GM23338 (cell line): ENCODE data around the gene AP3B2. TPM values are rescaled to one million over a fixed set of nuclear protein-coding genes. Genes with fewer than 3 reads are reported as not detected.
A peak's percentile ranks its signal among the peaks of the same experiment; 100 is the strongest.

ENCODE experiments used
- ATAC-seq: fragments of 200-7000 bp; cut with Tn5 transposase; 3 replicates; pipeline ENCODE4 v1.9.1; 2020
- DNase-seq: peaks from one replicate; pipeline ENCODE4 v3.0.0-alpha.2; 2015; ENCODE audit warnings: low spot score
- H2AFZ ChIP-seq: fragments of 200-600 bp; sonication (generic); 2 replicates; pipeline ENCODE4 v1.8.0; 2016; ENCODE audit warnings: antibody characterized with exemption, mild to moderate bottlenecking, moderate library complexity
- H3F3A ChIP-seq: fragments of 200-600 bp; sonication (generic); replicated peaks from 2 replicates; pipeline ENCODE4 v1.8.0; 2017; ENCODE audit warnings: antibody characterized with exemption, mixed run types, low read depth
- H3K27ac ChIP-seq: fragments of 200-600 bp; sonication (generic); 2 replicates; pipeline ENCODE4 v1.6.1; 2016; ENCODE audit warnings: low read depth
- H3K27me3 ChIP-seq: fragments of 200-600 bp; sonication (generic); 2 replicates; pipeline ENCODE4 v1.8.0; 2016; ENCODE audit warnings: mild to moderate bottlenecking, mixed run types, moderate library complexity; ENCODE audit not compliant: insufficient read depth
- H3K36me3 ChIP-seq: fragments of 200-600 bp; sonication (generic); 2 replicates; pipeline ENCODE4 v1.8.0; 2016; ENCODE audit warnings: mild to moderate bottlenecking; ENCODE audit not compliant: insufficient read depth
- H3K4me1 ChIP-seq: fragments of 200-600 bp; sonication (generic); 2 replicates; pipeline ENCODE4 v1.8.0; 2016; ENCODE audit warnings: mild to moderate bottlenecking, moderate library complexity; ENCODE audit not compliant: insufficient read depth
- H3K4me2 ChIP-seq: fragments of 200-600 bp; sonication (generic); 2 replicates; pipeline ENCODE4 v1.7.1; 2017; ENCODE audit warnings: mixed run types
- H3K4me3 ChIP-seq: fragments of 200-600 bp; sonication (generic); 2 replicates; pipeline ENCODE4 v1.6.1; 2016; ENCODE audit warnings: mixed run types
- H3K79me2 ChIP-seq: fragments of 200-600 bp; sonication (generic); replicated peaks from 2 replicates; pipeline ENCODE4 v1.8.0; 2017; ENCODE audit warnings: mild to moderate bottlenecking; ENCODE audit not compliant: insufficient read depth
- H3K9me2 ChIP-seq: fragments of 200-600 bp; sonication (generic); 2 replicates; pipeline ENCODE4 v1.8.0; 2017; ENCODE audit not compliant: insufficient read depth
- H4K20me1 ChIP-seq: fragments of 200-600 bp; sonication (generic); replicated peaks from 2 replicates; pipeline ENCODE4 v1.8.0; 2017; ENCODE audit warnings: mild to moderate bottlenecking; ENCODE audit not compliant: insufficient read depth
- H3K27ac Mint-ChIP-seq: 2 replicates; pipeline ENCODE4 v1.8.0; 2020; ENCODE audit warnings: inconsistent platforms, mild to moderate bottlenecking, moderate library complexity, mixed read lengths
- H3K27me3 Mint-ChIP-seq: 3 replicates; pipeline ENCODE4 v1.8.0; 2022; ENCODE audit warnings: low read depth, mild to moderate bottlenecking, moderate library complexity, mixed read lengths, inconsistent platforms; ENCODE audit not compliant: insufficient read depth, poor library complexity
- H3K36me3 Mint-ChIP-seq: 3 replicates; pipeline ENCODE4 v1.8.0; 2021; ENCODE audit warnings: low read depth, mild to moderate bottlenecking, inconsistent platforms, moderate library complexity, mixed read lengths
- H3K4me1 Mint-ChIP-seq: 3 replicates; pipeline ENCODE4 v1.8.0; 2020; ENCODE audit warnings: mild to moderate bottlenecking, inconsistent platforms, mixed read lengths
- H3K4me3 Mint-ChIP-seq: 3 replicates; pipeline ENCODE4 v1.8.0; 2021; ENCODE audit warnings: moderate library complexity, mild to moderate bottlenecking, inconsistent platforms, mixed read lengths
- H3K9me3 Mint-ChIP-seq: 3 replicates; pipeline ENCODE4 v1.8.0; 2020; ENCODE audit warnings: moderate library complexity, mild to moderate bottlenecking, inconsistent platforms, mixed read lengths
- CREB1 ChIP-seq: fragments of 250-450 bp; sonication (Bioruptor Pico); IDR thresholded peaks from 2 replicates; pipeline ENCODE4 v1.5.0; 2020; ENCODE audit warnings: low read depth, mild to moderate bottlenecking, moderate library complexity
- EZH2 ChIP-seq: fragments of 200-600 bp; sonication (generic); IDR thresholded peaks from one replicate; pipeline ENCODE4 v1.8.0; 2017; ENCODE audit warnings: antibody characterized with exemption, mild to moderate bottlenecking, low read depth; ENCODE audit not compliant: unreplicated experiment
- EZH2phosphoT487 ChIP-seq: fragments of 200-600 bp; sonication (generic); IDR thresholded peaks from one replicate; pipeline ENCODE4 v1.8.1; 2018; ENCODE audit warnings: antibody characterized with exemption; ENCODE audit not compliant: unreplicated experiment
- NANOG ChIP-seq: IDR thresholded peaks from 2 replicates; pipeline ENCODE4 v1.6.1; 2016; ENCODE audit warnings: antibody characterized with exemption, borderline replicate concordance
- STAT1 ChIP-seq: IDR thresholded peaks from one replicate; pipeline ENCODE4 v1.6.1; 2016; ENCODE audit warnings: antibody characterized with exemption; ENCODE audit not compliant: unreplicated experiment
- ZNF114 ChIP-seq: fragments of 250-450 bp; sonication (Bioruptor Pico); IDR thresholded peaks from 2 replicates; pipeline ENCODE4 v1.5.0; 2020; ENCODE audit warnings: mild to moderate bottlenecking, moderate library complexity
- ZNF331 ChIP-seq: fragments of 250-450 bp; sonication (Bioruptor Pico); IDR thresholded peaks from 2 replicates; pipeline ENCODE4 v1.5.0; 2020; ENCODE audit warnings: low read depth, mild to moderate bottlenecking, moderate library complexity
- polyA plus RNA-seq: library from polyadenylated mRNA; unstranded; fragments of >200 nt; fragmentation: Nextera tagmentation; extraction: Ambion mirVana; gene quantifications from 2 replicates; pipeline ENCODE4 v1.2.1, GENCODE V29; 2016
- total RNA-seq: library from RNA; depleted of rRNA; stranded (reverse); fragments of >200 nt; shearing (Covaris generic); gene quantifications from 2 replicates; pipeline ENCODE4 v1.2.3, GENCODE V29; 2014
- TF ChIP-seq, protein P1 (sequence below), 2 experiments: fragments of 200-600 bp in 1 of 2; sonication (generic) in 1 of 2; conservative IDR thresholded peaks; 2 replicates each; pipeline versions ENCODE4 v1.5.1 to v1.6.1; 2016 to 2017; ENCODE audit warnings: antibody characterized with exemption in 2 of 2, low read depth in 2 of 2, mild to moderate bottlenecking in 2 of 2, moderate library complexity in 1 of 2
- TF ChIP-seq, protein P2 (sequence below): fragments of 250-450 bp; sonication (Bioruptor Pico); IDR thresholded peaks from 2 replicates; pipeline ENCODE4 v1.5.0; 2020; ENCODE audit warnings: mild to moderate bottlenecking, moderate library complexity
- TF ChIP-seq, protein P3 (sequence below): IDR thresholded peaks from one replicate; pipeline ENCODE4 v1.6.1; 2018; ENCODE audit warnings: antibody characterized with exemption; ENCODE audit not compliant: unreplicated experiment

The AP3B2 gene
- total and polyA plus RNA-seq, 2 experiments from 2014 or later = 9.5 to 19.2 TPM

DNA sequence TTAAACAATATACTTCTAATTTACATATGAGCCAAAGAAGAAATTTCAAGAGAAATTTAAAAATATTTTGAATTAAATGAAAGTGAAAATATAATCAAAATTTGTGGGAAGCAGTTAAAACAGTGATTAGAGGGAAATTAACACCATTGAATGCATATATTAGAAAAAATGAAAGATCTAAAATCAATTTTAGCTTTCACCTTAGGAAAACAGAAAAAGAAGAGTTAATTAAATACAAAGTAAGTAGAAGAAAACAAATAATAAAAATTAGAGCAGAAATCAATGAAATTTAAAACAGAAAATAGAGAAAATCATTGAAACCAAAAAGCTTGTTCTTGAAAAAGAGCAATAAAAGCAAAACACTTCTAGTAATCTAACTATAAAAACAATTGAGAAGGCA, 38.6 kb upstream of the AP3B2 start (continued):
- TF ChIP-seq, protein P1, sequence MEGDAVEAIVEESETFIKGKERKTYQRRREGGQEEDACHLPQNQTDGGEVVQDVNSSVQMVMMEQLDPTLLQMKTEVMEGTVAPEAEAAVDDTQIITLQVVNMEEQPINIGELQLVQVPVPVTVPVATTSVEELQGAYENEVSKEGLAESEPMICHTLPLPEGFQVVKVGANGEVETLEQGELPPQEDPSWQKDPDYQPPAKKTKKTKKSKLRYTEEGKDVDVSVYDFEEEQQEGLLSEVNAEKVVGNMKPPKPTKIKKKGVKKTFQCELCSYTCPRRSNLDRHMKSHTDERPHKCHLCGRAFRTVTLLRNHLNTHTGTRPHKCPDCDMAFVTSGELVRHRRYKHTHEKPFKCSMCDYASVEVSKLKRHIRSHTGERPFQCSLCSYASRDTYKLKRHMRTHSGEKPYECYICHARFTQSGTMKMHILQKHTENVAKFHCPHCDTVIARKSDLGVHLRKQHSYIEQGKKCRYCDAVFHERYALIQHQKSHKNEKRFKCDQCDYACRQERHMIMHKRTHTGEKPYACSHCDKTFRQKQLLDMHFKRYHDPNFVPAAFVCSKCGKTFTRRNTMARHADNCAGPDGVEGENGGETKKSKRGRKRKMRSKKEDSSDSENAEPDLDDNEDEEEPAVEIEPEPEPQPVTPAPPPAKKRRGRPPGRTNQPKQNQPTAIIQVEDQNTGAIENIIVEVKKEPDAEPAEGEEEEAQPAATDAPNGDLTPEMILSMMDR (conservative IDR thresholded peaks at IDR 0.05; ENCODE audit: low read depth in 2 of 2) = no peak
- no peak for TF ChIP-seq ZNF331 (CRISPR knock-in tag)
- no peak for TF ChIP-seq CREB1 (CRISPR knock-in tag)
- TF ChIP-seq EZH2 = no peak
- no peak for TF ChIP-seq EZH2phosphoT487
- TF ChIP-seq ZNF114 = no peak

DNA sequence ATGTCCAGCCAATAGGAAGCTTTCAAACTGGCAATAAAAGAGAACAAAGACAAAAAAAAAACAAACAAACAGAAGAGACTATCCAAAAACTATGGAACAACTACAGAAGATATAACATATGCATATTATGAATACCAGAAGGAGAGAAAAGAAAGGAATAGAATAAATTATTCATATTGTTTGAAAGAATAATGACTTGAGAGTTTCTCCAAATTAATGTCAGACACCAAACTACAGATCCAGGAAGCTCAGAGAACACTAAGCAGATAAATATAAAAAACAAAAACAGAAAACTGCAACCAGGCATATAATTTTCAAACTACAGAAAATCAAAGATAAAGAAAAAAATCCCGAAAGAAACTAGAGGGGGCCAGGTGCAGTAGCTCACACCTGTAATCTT, 34.1 kb upstream of the AP3B2 start:
- H3K27me3 ChIP-seq = no peaks in the 10 kb centered on the region
- DNase-seq (no peak), ATAC-seq (no peak)
- no peaks in the 10 kb centered on the region for H3F3A ChIP-seq
- Mint-ChIP-seq H3K36me3 (no peaks in the 10 kb centered on the region), H3K9me3 (no peaks in the 10 kb centered on the region), H3K27ac (no peak overlapping the region), H3K4me3 (no peak overlapping the region), H3K27me3 (no peaks in the 10 kb centered on the region), H3K4me1 (no peaks in the 10 kb centered on the region; the same call in 2 of the 3 replicates)
- no peaks in the 10 kb centered on the region for H3K9me2 ChIP-seq
- H3K4me3 ChIP-seq = no peak overlapping the region
- no peaks in the 10 kb centered on the region for H3K4me1 ChIP-seq
- no peaks in the 10 kb centered on the region for H4K20me1 ChIP-seq
- no peaks in the 10 kb centered on the region for H3K36me3 ChIP-seq
- H3K79me2 ChIP-seq = no peaks in the 10 kb centered on the region
- H2AFZ ChIP-seq = no peak overlapping the region
- H3K4me2 ChIP-seq = no peak overlapping the region
- no peak overlapping the region for H3K27ac ChIP-seq
- no peak for TF ChIP-seq STAT1
- TF ChIP-seq ZNF114 = no peak

DNA sequence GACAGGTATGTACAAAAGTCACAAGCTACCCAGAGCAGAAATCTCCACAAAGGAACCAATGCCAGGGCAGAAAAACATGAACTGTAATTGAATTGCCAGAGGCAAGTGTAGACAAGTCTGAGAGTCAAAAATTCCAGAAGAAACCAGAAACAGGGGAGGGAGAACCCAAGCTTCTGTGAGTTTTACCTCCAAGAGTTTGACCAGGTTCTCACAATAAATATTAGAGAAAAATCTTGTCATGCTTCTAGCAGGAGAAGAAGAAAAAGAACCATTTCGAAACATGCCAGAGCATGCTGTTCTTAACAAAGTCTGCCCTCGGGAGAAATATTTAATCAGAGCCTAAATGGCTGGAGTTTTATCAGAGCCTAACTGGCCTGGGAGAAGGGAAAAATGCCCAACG, 32.5 kb upstream of the AP3B2 start:
- H3K79me2 ChIP-seq = no peaks in the 10 kb centered on the region
- H4K20me1 ChIP-seq = no peaks in the 10 kb centered on the region
- no peaks in the 10 kb centered on the region for H3F3A ChIP-seq
- DNase-seq (no peak), ATAC-seq (no peak)
- no peak overlapping the region for H3K27ac ChIP-seq
- H3K4me1 Mint-ChIP-seq = no peaks in the 10 kb centered on the region; the same call in 2 of the 3 replicates
- no peak overlapping the region for H2AFZ ChIP-seq
- H3K4me3 Mint-ChIP-seq = no peak overlapping the region
- H3K4me1 ChIP-seq = no peaks in the 10 kb centered on the region
- no peaks in the 10 kb centered on the region for H3K36me3 ChIP-seq
- no peak overlapping the region for H3K4me3 ChIP-seq
- no peak overlapping the region for H3K4me2 ChIP-seq
- no peaks in the 10 kb centered on the region for H3K9me2 ChIP-seq
- no peaks in the 10 kb centered on the region for H3K27me3 Mint-ChIP-seq
- peak overlapping the region; percentile 73 for H3K27ac Mint-ChIP-seq
- no peaks in the 10 kb centered on the region for H3K36me3 Mint-ChIP-seq
- no peaks in the 10 kb centered on the region for H3K27me3 ChIP-seq
- no peaks in the 10 kb centered on the region for H3K9me3 Mint-ChIP-seq
- no peak for TF ChIP-seq CREB1 (CRISPR knock-in tag)
- TF ChIP-seq, protein P2, sequence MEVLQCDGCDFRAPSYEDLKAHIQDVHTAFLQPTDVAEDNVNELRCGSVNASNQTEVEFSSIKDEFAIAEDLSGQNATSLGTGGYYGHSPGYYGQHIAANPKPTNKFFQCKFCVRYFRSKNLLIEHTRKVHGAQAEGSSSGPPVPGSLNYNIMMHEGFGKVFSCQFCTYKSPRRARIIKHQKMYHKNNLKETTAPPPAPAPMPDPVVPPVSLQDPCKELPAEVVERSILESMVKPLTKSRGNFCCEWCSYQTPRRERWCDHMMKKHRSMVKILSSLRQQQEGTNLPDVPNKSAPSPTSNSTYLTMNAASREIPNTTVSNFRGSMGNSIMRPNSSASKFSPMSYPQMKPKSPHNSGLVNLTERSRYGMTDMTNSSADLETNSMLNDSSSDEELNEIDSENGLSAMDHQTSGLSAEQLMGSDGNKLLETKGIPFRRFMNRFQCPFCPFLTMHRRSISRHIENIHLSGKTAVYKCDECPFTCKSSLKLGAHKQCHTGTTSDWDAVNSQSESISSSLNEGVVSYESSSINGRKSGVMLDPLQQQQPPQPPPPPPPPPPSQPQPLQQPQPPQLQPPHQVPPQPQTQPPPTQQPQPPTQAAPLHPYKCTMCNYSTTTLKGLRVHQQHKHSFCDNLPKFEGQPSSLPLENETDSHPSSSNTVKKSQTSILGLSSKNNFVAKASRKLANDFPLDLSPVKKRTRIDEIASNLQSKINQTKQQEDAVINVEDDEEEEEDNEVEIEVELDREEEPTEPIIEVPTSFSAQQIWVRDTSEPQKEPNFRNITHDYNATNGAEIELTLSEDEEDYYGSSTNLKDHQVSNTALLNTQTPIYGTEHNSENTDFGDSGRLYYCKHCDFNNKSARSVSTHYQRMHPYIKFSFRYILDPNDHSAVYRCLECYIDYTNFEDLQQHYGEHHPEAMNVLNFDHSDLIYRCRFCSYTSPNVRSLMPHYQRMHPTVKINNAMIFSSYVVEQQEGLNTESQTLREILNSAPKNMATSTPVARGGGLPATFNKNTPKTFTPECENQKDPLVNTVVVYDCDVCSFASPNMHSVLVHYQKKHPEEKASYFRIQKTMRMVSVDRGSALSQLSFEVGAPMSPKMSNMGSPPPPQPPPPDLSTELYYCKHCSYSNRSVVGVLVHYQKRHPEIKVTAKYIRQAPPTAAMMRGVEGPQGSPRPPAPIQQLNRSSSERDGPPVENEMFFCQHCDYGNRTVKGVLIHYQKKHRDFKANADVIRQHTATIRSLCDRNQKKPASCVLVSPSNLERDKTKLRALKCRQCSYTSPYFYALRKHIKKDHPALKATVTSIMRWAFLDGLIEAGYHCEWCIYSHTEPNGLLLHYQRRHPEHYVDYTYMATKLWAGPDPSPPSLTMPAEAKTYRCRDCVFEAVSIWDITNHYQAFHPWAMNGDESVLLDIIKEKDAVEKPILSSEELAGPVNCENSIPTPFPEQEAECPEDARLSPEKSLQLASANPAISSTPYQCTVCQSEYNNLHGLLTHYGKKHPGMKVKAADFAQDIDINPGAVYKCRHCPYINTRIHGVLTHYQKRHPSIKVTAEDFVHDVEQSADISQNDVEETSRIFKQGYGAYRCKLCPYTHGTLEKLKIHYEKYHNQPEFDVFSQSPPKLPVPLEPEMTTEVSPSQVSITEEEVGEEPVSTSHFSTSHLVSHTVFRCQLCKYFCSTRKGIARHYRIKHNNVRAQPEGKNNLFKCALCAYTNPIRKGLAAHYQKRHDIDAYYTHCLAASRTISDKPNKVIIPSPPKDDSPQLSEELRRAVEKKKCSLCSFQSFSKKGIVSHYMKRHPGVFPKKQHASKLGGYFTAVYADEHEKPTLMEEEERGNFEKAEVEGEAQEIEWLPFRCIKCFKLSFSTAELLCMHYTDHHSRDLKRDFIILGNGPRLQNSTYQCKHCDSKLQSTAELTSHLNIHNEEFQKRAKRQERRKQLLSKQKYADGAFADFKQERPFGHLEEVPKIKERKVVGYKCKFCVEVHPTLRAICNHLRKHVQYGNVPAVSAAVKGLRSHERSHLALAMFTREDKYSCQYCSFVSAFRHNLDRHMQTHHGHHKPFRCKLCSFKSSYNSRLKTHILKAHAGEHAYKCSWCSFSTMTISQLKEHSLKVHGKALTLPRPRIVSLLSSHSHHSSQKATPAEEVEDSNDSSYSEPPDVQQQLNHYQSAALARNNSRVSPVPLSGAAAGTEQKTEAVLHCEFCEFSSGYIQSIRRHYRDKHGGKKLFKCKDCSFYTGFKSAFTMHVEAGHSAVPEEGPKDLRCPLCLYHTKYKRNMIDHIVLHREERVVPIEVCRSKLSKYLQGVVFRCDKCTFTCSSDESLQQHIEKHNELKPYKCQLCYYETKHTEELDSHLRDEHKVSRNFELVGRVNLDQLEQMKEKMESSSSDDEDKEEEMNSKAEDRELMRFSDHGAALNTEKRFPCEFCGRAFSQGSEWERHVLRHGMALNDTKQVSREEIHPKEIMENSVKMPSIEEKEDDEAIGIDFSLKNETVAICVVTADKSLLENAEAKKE (CRISPR knock-in tag) = no peak
- TF ChIP-seq, protein P3, sequence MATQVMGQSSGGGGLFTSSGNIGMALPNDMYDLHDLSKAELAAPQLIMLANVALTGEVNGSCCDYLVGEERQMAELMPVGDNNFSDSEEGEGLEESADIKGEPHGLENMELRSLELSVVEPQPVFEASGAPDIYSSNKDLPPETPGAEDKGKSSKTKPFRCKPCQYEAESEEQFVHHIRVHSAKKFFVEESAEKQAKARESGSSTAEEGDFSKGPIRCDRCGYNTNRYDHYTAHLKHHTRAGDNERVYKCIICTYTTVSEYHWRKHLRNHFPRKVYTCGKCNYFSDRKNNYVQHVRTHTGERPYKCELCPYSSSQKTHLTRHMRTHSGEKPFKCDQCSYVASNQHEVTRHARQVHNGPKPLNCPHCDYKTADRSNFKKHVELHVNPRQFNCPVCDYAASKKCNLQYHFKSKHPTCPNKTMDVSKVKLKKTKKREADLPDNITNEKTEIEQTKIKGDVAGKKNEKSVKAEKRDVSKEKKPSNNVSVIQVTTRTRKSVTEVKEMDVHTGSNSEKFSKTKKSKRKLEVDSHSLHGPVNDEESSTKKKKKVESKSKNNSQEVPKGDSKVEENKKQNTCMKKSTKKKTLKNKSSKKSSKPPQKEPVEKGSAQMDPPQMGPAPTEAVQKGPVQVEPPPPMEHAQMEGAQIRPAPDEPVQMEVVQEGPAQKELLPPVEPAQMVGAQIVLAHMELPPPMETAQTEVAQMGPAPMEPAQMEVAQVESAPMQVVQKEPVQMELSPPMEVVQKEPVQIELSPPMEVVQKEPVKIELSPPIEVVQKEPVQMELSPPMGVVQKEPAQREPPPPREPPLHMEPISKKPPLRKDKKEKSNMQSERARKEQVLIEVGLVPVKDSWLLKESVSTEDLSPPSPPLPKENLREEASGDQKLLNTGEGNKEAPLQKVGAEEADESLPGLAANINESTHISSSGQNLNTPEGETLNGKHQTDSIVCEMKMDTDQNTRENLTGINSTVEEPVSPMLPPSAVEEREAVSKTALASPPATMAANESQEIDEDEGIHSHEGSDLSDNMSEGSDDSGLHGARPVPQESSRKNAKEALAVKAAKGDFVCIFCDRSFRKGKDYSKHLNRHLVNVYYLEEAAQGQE = no peak
- TF ChIP-seq NANOG = no peak
